Lung (tissue), 12 donors: ENCODE data around the gene TDRD7. TPM values are rescaled to one million over a fixed set of nuclear protein-coding genes. Genes with fewer than 3 reads are reported as not detected.

Experiments
- ATAC-seq: fragments of 200-7000 bp; cut with Tn5 transposase; one replicate; pipeline ENCODE4 v1.9.1; 2020; ENCODE audit warnings: moderate number of reproducible peaks; ENCODE audit not compliant: insufficient read depth, low FRiP score
- DNase-seq, 3 donors: peaks; one replicate each; pipeline ENCODE4 v3.0.0-alpha.2; 2013 to 2017
- H3K27ac ChIP-seq, 2 donors: one replicate each; pipeline ENCODE4 v1.5.1; 2013; ENCODE audit warnings: mild to moderate bottlenecking in 2 of 2, moderate library complexity in 2 of 2, control low read depth in 1 of 2, inconsistent platforms in 1 of 2, low read depth in 1 of 2, low read length in 1 of 2
- H3K27me3 ChIP-seq, 3 donors: one replicate each; pipeline ENCODE4 v1.5.1; 2013; ENCODE audit warnings: low read length in 2 of 3; ENCODE audit not compliant: control insufficient read depth in 3 of 3, insufficient read depth in 3 of 3
- H3K36me3 ChIP-seq, 4 donors: one replicate each; pipeline ENCODE4 v1.5.1; 2013; ENCODE audit warnings: low read length in 4 of 4, mild to moderate bottlenecking in 1 of 4, moderate library complexity in 1 of 4; ENCODE audit not compliant: control insufficient read depth in 4 of 4, insufficient read depth in 4 of 4
- H3K4me1 ChIP-seq, 5 donors: one replicate each; pipeline ENCODE4 v1.5.1; 2013; ENCODE audit warnings: low read length in 5 of 5, mild to moderate bottlenecking in 2 of 5, moderate library complexity in 1 of 5; ENCODE audit not compliant: control insufficient read depth in 5 of 5, insufficient read depth in 5 of 5
- H3K4me3 ChIP-seq: one replicate; pipeline ENCODE4 v1.5.1; 2013; ENCODE audit warnings: mild to moderate bottlenecking, control low read depth, moderate library complexity
- H3K9ac ChIP-seq, 2 donors: one replicate each; pipeline ENCODE4 v1.5.1; 2013; ENCODE audit warnings: low read length in 2 of 2, control low read depth in 1 of 2; ENCODE audit not compliant: insufficient read depth in 1 of 2
- H3K9me3 ChIP-seq, 4 donors: one replicate each; pipeline ENCODE4 v1.5.1; 2013; ENCODE audit warnings: low read length in 3 of 4, mild to moderate bottlenecking in 1 of 4, moderate library complexity in 1 of 4; ENCODE audit not compliant: control insufficient read depth in 4 of 4, insufficient read depth in 3 of 4
- CTCF ChIP-seq: IDR thresholded peaks from 2 replicates; pipeline ENCODE4 v1.5.1; 2012; ENCODE audit warnings: mild to moderate bottlenecking; ENCODE audit errors: control extremely low read depth, extremely low read depth
- WGBS, 2 donors: extraction: QIAGEN DNeasy Blood & Tissue Kit; methylation state at CpG; one replicate each; pipeline ENCODE4 v1.1.7; 2013; 5-methylcytosine and 5-hydroxymethylcytosine counted together
- polyA plus RNA-seq, 2 donors: library from polyadenylated mRNA; stranded (reverse); fragments of 200-250 nt; gene quantifications; one replicate each; pipeline ENCODE4 v1.2.1, GENCODE V29; 2013
- total RNA-seq, 2 donors: library from RNA; depleted of rRNA in 1 of 2; stranded (reverse); fragments of >200 nt in 1 of 2; gene quantifications; one replicate each; pipeline ENCODE4 v1.2.1, GENCODE V29; 2014 to 2021
- donor health status: control.
- donor health status: control.
- donor health status: Bipolar disorder and iron deficiency.
- donor health status: healthy.
- donor health status: DM: yes; HTN: yes; CAD: no.

TDRD7 gene
- total and polyA plus RNA-seq, 4 donors, result 6.8 to 13.3 (median 11.7) TPM

DNA sequence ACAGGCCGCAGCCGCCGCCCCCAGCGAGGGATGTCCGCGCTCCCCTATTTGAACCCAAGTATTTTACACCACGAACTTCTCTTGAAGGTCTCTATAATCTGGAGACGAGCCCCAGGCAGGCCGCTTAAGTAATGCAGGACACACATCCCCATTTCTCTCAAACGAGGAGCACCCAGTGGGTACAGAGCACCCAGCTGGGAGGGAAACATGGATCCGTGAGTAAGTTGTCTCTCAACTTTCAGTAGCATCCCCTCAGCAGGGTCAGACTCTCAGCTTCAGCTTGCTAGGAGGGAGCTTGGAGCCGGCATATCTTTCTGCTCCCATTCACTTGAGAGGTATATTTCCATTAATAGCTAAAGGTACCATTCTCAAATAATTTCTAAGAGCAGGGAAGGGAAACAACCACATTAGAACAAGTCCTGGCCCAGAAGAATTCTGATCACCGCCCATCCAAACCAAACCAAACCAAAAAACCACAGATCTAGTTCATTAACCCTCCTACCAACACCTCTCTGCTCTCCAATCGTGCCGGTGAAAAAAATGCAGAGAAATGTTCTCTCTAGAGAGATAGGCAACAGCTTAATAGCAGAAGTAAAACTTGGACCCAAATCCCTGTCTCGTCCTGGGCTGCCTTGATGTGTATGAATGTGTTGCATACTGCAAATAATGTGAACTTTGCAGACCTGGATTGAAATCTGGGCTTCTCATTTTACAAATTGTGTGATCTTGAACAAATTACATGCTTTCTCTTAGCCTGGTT lies 910 bp downstream of the TDRD7 start:
- no peaks in the 10 kb centered on the region for H3K36me3 ChIP-seq
- DNase-seq (peak in 2 of 3 donors; percentile 9 to 14), ATAC-seq (peak; percentile 4)
- H3K27ac ChIP-seq, result peak overlapping the region in 1 of 2 donors; percentile 94
- no peak for TF ChIP-seq CTCF
- H3K9me3 ChIP-seq, result no peaks in the 10 kb centered on the region
- peaks cover 0 to 7% (median 7%) of the 10 kb centered on the region in 3 donors for H3K27me3 ChIP-seq
- 8% methylated on average over 16 of the region's 16 CpGs for WGBS, 2 donors
- H3K4me1 ChIP-seq, result peaks cover 0 to 4% (median 3%) of the 10 kb centered on the region in 5 donors
- H3K9ac ChIP-seq, result no peak overlapping the region
- peak overlapping the region; percentile 85 for H3K4me3 ChIP-seq

- H3K9ac ChIP-seq, result no peak overlapping the region
- no peak overlapping the region for H3K4me3 ChIP-seq
- H3K27ac ChIP-seq, result no peak overlapping the region
- DNase-seq, result no peak
- H3K27me3 ChIP-seq, result peaks cover 0 to 7% (median 7%) of the 10 kb centered on the region in 3 donors
- no peaks in the 10 kb centered on the region for H3K9me3 ChIP-seq
- no peaks in the 10 kb centered on the region for H3K36me3 ChIP-seq
- WGBS, 2 donors, result 61 to 71% methylated on average over 4 of the region's 4 CpGs
- TF ChIP-seq CTCF, result no peak
- no peak for ATAC-seq
- peaks cover 0 to 4% (median 3%) of the 10 kb centered on the region in 5 donors for H3K4me1 ChIP-seq
These were observed 1.6 kb downstream of the TDRD7 start for GRCh38 chr9:97413462-97413861.

GRCh38 chr9:97415146-97415545 lies 3.2 kb downstream of the TDRD7 start:
- Histone ChIP-seq H3K36me3 (no peaks in the 10 kb centered on the region), H3K9ac (no peak overlapping the region), H3K4me1 (peaks cover 0 to 4% (median 3%) of the 10 kb centered on the region in 5 donors), H3K27ac (no peak overlapping the region), H3K9me3 (no peaks in the 10 kb centered on the region), H3K4me3 (no peak overlapping the region), H3K27me3 (peaks cover 0 to 4% (median 2%) of the 10 kb centered on the region in 3 donors)
- no peak for ATAC-seq
- no peak for TF ChIP-seq CTCF
- WGBS, 2 donors, result 57 to 71% methylated on average over 2 of the region's 2 CpGs
- no peak for DNase-seq
